ENCODE measurements around the gene GPR62. TPM values are rescaled to one million over a fixed set of nuclear protein-coding genes. Genes with fewer than 3 reads are reported as not detected.

The GPR62 gene
- total and polyA plus RNA-seq, 9 of the 15 experiments (the other 6 are each of a cell fraction or from before 2014, with no cell fraction given), result not detected

DNA sequence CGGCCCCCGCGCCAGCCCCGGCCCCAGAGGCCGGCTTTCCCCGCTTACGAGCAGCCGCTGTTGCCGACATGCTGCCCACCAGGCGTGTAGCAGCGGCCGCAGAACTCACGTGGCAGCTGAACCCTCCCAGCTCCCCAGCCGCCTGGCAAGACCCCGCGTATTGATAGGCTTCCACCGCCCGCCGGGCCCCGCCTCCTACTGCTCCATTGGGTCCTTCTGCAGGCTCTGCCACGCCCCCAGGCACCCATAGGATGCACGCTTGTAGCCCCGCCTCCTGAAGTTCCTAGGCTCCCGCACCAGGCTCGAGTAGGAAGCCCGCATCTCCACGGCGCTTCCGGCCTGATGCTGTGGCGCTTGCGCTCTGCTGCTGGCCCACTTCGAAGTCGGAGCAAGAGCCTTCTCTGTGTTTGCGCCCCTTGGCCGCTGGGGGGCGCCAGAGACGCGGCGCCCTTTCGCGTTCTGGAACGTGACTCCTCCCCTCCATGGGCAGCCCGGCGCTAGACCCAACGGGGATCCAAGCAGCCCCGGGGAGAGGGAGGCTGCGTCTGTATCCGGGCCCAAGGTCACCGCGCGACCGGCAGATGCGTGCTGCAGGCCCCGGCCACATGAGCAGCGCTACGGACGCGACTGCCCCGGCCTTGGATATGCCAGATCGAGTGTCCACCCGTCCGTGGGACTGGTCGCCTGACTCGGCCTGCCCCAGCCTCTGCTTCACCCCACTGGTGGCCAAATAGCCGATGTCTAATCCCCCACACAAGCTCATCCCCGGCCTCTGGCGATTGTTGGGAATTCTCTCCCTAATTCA is 13.2 kb upstream of the GPR62 start, which contains the start of the genes PARP3 and RRP9 (continued):
- TF ChIP-seq, protein P1, sequence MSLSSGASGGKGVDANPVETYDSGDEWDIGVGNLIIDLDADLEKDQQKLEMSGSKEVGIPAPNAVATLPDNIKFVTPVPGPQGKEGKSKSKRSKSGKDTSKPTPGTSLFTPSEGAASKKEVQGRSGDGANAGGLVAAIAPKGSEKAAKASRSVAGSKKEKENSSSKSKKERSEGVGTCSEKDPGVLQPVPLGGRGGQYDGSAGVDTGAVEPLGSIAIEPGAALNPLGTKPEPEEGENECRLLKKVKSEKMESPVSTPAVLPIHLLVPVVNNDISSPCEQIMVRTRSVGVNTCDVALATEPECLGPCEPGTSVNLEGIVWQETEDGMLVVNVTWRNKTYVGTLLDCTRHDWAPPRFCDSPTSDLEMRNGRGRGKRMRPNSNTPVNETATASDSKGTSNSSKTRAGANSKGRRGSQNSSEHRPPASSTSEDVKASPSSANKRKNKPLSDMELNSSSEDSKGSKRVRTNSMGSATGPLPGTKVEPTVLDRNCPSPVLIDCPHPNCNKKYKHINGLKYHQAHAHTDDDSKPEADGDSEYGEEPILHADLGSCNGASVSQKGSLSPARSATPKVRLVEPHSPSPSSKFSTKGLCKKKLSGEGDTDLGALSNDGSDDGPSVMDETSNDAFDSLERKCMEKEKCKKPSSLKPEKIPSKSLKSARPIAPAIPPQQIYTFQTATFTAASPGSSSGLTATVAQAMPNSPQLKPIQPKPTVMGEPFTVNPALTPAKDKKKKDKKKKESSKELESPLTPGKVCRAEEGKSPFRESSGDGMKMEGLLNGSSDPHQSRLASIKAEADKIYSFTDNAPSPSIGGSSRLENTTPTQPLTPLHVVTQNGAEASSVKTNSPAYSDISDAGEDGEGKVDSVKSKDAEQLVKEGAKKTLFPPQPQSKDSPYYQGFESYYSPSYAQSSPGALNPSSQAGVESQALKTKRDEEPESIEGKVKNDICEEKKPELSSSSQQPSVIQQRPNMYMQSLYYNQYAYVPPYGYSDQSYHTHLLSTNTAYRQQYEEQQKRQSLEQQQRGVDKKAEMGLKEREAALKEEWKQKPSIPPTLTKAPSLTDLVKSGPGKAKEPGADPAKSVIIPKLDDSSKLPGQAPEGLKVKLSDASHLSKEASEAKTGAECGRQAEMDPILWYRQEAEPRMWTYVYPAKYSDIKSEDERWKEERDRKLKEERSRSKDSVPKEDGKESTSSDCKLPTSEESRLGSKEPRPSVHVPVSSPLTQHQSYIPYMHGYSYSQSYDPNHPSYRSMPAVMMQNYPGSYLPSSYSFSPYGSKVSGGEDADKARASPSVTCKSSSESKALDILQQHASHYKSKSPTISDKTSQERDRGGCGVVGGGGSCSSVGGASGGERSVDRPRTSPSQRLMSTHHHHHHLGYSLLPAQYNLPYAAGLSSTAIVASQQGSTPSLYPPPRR (CRISPR knock-in tag; IDR thresholded peaks at IDR 0.05; ENCODE audit: borderline replicate concordance), result no peak
- TF ChIP-seq, protein P2, sequence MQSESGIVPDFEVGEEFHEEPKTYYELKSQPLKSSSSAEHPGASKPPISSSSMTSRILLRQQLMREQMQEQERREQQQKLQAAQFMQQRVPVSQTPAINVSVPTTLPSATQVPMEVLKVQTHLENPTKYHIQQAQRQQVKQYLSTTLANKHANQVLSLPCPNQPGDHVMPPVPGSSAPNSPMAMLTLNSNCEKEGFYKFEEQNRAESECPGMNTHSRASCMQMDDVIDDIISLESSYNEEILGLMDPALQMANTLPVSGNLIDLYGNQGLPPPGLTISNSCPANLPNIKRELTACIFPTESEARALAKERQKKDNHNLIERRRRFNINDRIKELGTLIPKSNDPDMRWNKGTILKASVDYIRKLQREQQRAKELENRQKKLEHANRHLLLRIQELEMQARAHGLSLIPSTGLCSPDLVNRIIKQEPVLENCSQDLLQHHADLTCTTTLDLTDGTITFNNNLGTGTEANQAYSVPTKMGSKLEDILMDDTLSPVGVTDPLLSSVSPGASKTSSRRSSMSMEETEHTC (IDR thresholded peaks at IDR 0.05), result no peak
- TF ChIP-seq, protein P3, sequence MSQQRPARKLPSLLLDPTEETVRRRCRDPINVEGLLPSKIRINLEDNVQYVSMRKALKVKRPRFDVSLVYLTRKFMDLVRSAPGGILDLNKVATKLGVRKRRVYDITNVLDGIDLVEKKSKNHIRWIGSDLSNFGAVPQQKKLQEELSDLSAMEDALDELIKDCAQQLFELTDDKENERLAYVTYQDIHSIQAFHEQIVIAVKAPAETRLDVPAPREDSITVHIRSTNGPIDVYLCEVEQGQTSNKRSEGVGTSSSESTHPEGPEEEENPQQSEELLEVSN (IDR thresholded peaks at IDR 0.05; ENCODE audit: borderline replicate concordance in 1 of 2, extremely low read depth in 1 of 2, insufficient read depth in 1 of 2, insufficient read length in 1 of 2, low read depth in 1 of 2, low read length in 1 of 2, poor library complexity in 1 of 2, severe bottlenecking in 1 of 2), result peak in 1 of 2 experiments; percentile 77
- TF ChIP-seq HNRNPH1 (optimal IDR thresholded peaks at IDR 0.05; ENCODE audit: low read depth, low read length) (no peak), SMC3 (conservative IDR thresholded peaks at IDR 0.05; ENCODE audit: insufficient read depth, low read depth, low read length) (peak; percentile 81), MED1 (CRISPR knock-in tag; IDR thresholded peaks at IDR 0.05; ENCODE audit: borderline replicate concordance) (no peak), LCOR (CRISPR knock-in tag; IDR thresholded peaks at IDR 0.05) (0 out of 2 replicates have a peak, but pooled peaks have one; percentile 38), HMGN3 (IDR thresholded peaks at IDR 0.05; ENCODE audit: borderline replicate concordance, extremely low read depth, insufficient read length, low read depth, low read length) (peak; percentile 54), OTX1 (CRISPR knock-in tag; IDR thresholded peaks at IDR 0.05) (no peak), MEIS2 (IDR thresholded peaks at IDR 0.05; ENCODE audit: partially characterized antibody) (peak; percentile 44), CBX8 (IDR thresholded peaks at IDR 0.05; ENCODE audit: borderline replicate concordance, extremely low read depth, low read depth, low read length, poor library complexity, severe bottlenecking) (no peak), SP1 (CRISPR knock-in tag; IDR thresholded peaks at IDR 0.05) (peak; percentile 98), MAFF (IDR thresholded peaks at IDR 0.05; ENCODE audit: low read length) (no peak), RCOR1 (IDR thresholded peaks at IDR 0.05; ENCODE audit: borderline replicate concordance in 1 of 2, low read depth in 2 of 2, low read length in 2 of 2) (peak in 1 of 2 experiments; percentile 30; a peak in 1 of 4 replicates), MCM2 (IDR thresholded peaks at IDR 0.05; ENCODE audit: low read depth) (no peak), YBX1 (IDR thresholded peaks at IDR 0.05) (no peak), HMG20A (CRISPR knock-in tag; conservative IDR thresholded peaks at IDR 0.05) (no peak)
- TF ChIP-seq, protein P4, sequence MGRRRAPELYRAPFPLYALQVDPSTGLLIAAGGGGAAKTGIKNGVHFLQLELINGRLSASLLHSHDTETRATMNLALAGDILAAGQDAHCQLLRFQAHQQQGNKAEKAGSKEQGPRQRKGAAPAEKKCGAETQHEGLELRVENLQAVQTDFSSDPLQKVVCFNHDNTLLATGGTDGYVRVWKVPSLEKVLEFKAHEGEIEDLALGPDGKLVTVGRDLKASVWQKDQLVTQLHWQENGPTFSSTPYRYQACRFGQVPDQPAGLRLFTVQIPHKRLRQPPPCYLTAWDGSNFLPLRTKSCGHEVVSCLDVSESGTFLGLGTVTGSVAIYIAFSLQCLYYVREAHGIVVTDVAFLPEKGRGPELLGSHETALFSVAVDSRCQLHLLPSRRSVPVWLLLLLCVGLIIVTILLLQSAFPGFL (CRISPR knock-in tag; IDR thresholded peaks at IDR 0.05), result no peak

Data from K562 (cell line).